Central memory CD8-positive, alpha-beta T cell (primary cell): Measurements from ENCODE around the gene IRX2.

Source experiments
- ATAC-seq: fragments of 150-1000 bp; cut with Tn5 transposase; replicated peaks from 2 replicates; pipeline ENCODE4 v1.10.0; 2022; ENCODE audit warnings: mild to moderate bottlenecking, moderate FRiP score, moderate number of reproducible peaks; ENCODE audit not compliant: poor library complexity, severe bottlenecking; ENCODE audit errors: extremely low read depth
- DNase-seq, 2 donors: peaks; one replicate each; pipeline ENCODE4 v3.0.0; 2021; ENCODE audit warnings: low spot score in 2 of 2
- H3K27ac Mint-ChIP-seq: one replicate; pipeline ENCODE4 v1.8.0; 2022; ENCODE audit warnings: low read depth, mild to moderate bottlenecking, moderate library complexity, mixed read lengths
- H3K27me3 Mint-ChIP-seq: one replicate; pipeline ENCODE4 v1.8.0; 2022; ENCODE audit warnings: mixed read lengths
- H3K36me3 Mint-ChIP-seq: one replicate; pipeline ENCODE4 v1.8.0; 2022; ENCODE audit warnings: mild to moderate bottlenecking, moderate library complexity, mixed read lengths; ENCODE audit not compliant: insufficient read depth
- H3K4me1 Mint-ChIP-seq: one replicate; pipeline ENCODE4 v1.8.0; 2022; ENCODE audit warnings: mixed read lengths
- H3K4me3 Mint-ChIP-seq: one replicate; pipeline ENCODE4 v1.8.0; 2022; ENCODE audit warnings: mild to moderate bottlenecking, moderate library complexity, mixed read lengths
- H3K9me3 Mint-ChIP-seq: one replicate; pipeline ENCODE4 v1.8.0; 2022; ENCODE audit warnings: mixed read lengths

IRX2 gene

DNA sequence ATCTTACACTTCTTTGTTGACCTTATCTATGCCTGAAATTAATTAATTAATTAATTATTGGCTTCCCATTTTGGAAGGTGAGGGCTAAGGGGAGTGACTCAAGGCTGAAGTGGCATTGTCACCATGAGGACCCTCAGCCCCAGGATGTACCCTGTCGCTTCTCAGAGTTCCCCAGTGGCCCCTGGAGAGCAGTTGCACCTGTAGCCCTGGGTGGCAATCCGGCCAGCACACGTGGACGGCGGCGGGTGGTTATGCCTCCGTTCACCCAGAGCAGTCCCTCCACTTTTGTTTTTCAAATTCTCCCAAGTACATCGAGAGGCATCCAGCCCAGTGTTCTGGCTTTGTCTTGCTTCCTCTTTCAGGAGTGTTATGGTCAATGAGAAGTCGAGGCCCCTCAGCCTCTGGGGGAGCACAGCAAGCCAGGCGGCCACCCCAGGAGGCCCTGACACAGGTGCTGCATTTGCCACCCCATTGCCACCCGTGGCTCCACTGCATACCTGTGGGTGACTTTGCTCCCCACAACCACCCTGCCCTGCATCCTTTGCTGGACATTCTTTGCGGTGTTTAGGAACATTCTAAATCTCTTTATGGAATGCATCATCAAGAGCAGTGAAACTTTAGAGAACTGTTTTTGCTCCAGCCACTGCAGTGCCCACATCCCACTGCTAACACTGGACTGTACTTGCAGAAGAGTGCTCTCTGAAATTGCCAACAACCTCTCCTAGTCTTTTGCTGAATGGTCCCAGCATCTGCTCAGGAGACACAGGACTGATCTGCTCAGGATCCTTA is 11.5 kb upstream of the IRX2 start:
- no peak for DNase-seq
- no peaks in the 10 kb centered on the region for H3K4me1 Mint-ChIP-seq
- no peak overlapping the region for H3K27ac Mint-ChIP-seq
- no peak for ATAC-seq
- H3K27me3 Mint-ChIP-seq = peaks cover 26% of the 10 kb centered on the region
- no peaks in the 10 kb centered on the region for H3K9me3 Mint-ChIP-seq
- H3K4me3 Mint-ChIP-seq = no peak overlapping the region
- H3K36me3 Mint-ChIP-seq = no peaks in the 10 kb centered on the region

DNA sequence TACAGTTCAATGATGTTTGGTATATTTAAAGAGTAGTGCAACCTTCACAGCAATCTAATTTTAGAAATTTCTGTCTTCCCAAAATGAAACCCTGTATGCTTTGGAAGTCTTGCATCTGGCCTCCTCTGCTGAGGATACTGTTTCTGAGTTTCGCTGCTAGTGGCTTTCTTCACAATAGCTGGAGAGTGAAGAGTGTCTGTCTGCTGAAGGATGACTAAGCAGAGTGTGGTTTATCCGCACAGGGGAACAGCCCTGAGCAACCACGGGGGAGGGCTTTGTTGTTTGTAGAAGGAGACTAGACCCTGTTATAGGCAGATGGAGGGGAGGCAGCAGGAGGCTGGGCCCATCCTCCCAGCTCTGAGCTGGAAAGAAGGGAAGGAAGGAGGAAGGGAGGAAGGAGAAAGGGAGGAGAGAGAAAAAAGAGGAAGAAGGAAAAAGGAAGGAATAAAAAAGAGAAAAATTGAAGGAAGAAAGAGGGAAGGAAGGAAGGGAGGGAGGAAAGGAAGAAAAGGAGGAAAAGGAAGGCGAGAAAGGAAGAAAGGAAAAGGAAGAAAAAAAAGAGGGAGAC is 10.5 kb upstream of the IRX2 start:
- Mint-ChIP-seq H3K36me3 (no peaks in the 10 kb centered on the region), H3K4me3 (no peak overlapping the region), H3K4me1 (no peaks in the 10 kb centered on the region), H3K27ac (no peak overlapping the region), H3K27me3 (peaks cover 35% of the 10 kb centered on the region), H3K9me3 (no peaks in the 10 kb centered on the region)
- ATAC-seq (no peak), DNase-seq (no peak)

DNA sequence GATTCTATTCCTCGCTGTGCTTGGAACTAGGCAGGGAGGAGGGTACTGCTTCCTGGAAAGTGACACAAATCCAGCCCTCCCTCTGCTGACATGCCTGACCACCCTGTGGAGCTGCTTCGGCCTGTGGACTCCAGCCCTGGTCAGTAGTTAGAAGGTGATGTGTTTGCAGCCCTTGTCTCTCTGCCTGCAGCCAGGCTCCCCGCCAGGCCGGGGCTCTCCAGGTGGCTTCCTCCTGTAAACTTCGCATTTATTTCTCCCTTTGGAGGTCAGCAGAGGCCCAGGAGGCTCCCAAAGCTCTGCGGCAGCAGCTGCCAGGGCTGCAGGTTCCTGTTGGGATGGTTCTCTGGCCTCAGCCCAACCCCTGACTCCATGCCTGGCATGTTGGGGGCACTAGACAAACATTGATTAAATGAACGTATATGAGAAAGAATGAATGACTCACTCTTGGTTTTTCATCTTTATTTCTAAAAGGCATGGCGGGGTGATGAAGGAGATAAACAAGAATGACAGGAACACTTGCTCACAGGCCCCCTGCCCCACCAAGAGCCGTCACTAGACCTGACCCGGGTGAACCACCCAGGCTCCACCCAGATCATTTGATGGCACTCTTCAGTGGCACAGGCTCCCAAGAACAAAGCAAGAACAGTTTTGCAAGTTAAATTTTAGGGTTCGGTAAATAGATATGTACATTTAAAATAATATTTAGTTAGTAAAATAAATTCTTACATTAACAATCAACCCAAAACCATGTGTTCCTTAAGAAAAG is 8.4 kb upstream of the IRX2 start:
- Mint-ChIP-seq H3K27me3 (peaks cover 54% of the 10 kb centered on the region), H3K4me1 (peaks cover 6% of the 10 kb centered on the region), H3K9me3 (no peaks in the 10 kb centered on the region), H3K27ac (no peak overlapping the region), H3K36me3 (peaks cover 2% of the 10 kb centered on the region), H3K4me3 (no peak overlapping the region)
- DNase-seq (no peak), ATAC-seq (no peak)

DNA sequence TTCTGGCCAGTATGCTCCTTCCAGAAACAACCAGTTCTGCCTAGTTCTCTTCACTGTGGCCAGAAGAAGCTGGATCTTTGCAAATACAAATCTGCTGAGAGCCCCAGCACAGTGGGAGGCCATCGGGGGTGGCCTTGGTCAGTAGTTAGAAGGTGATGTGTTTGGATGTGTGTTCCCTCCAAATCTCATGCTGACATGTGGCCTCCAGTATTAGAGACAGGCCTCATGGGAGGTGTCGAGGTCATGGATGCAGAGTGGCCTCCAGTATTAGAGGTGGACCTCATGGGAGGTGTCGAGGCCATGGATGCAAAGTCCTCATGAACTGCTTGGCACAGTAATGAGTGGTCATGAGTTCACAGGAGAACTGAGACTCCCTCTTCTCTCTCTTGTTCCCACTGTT is 7.6 kb upstream of the IRX2 start:
- Mint-ChIP-seq H3K27me3 (peaks cover 60% of the 10 kb centered on the region), H3K36me3 (peaks cover 2% of the 10 kb centered on the region), H3K4me1 (peaks cover 6% of the 10 kb centered on the region), H3K27ac (no peak overlapping the region), H3K9me3 (no peaks in the 10 kb centered on the region), H3K4me3 (no peak overlapping the region)
- DNase-seq (no peak), ATAC-seq (no peak)

DNA sequence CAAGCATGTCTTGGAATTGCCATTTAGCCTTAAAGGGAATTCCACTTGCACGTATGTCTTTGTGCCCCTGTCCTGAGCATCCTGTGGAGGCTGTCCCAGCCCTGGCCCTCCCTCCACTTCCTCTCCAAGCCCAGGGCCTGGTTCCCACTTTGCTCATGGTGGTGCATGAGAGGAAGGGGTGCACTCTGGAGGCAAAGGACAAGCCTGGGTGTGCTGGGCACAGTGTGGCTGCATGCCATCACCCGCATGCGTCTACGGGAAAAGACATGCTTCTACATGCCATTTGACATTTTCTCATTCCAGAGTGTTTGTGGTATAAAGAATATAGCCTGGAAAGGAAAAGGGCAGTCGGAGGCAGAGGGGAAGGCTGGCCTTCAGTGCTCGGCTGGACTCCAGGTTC is 7.2 kb upstream of the IRX2 start:
- ATAC-seq (no peak), DNase-seq (no peak)
- Mint-ChIP-seq H3K27me3 (peaks cover 65% of the 10 kb centered on the region), H3K4me3 (no peak overlapping the region), H3K4me1 (peaks cover 6% of the 10 kb centered on the region), H3K27ac (no peak overlapping the region), H3K36me3 (peaks cover 2% of the 10 kb centered on the region), H3K9me3 (no peaks in the 10 kb centered on the region)

DNA sequence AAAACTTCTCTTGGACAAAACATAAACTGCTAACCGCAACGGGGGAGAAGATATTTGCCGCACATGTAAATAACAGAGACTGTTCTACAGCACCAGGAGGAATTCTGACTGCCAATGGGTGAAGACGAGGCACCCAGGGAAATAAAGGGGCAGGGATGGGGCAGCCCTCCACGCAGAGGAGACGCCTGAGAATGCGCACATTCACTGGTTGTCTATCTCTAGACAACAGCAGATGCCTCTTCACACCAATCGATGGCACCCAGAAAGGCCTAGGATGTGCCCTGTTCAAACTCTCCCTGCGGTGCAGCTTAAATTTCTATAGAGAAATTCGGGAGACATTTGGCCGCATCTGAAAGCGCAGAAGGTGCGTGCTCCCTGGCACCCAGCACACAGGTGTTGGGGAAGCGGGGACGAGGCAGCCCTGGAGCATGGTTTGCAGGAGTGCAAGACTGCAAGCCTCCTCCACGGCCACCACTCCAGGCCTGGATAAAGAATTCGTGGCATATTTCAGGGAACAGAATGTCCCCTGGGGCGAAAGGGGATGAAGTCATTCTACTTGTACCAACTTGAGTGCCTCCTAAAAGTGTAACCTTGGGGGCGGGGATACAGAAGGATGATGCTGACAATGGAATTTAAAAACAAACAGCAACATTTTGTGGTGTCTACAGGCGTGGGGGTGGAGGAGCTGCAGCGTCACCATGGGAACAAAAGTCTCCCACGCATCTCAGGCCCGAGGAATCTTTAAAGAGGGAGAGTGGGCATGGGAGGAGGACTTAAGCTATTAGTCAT is 6.3 kb upstream of the IRX2 start:
- no peak overlapping the region for H3K27ac Mint-ChIP-seq
- H3K4me3 Mint-ChIP-seq = no peak overlapping the region
- peaks cover 73% of the 10 kb centered on the region for H3K27me3 Mint-ChIP-seq
- H3K36me3 Mint-ChIP-seq = peaks cover 2% of the 10 kb centered on the region
- peaks cover 6% of the 10 kb centered on the region for H3K4me1 Mint-ChIP-seq
- DNase-seq = peak in 1 of 2 donors; percentile 7
- H3K9me3 Mint-ChIP-seq = no peaks in the 10 kb centered on the region
- ATAC-seq = no peak

DNA sequence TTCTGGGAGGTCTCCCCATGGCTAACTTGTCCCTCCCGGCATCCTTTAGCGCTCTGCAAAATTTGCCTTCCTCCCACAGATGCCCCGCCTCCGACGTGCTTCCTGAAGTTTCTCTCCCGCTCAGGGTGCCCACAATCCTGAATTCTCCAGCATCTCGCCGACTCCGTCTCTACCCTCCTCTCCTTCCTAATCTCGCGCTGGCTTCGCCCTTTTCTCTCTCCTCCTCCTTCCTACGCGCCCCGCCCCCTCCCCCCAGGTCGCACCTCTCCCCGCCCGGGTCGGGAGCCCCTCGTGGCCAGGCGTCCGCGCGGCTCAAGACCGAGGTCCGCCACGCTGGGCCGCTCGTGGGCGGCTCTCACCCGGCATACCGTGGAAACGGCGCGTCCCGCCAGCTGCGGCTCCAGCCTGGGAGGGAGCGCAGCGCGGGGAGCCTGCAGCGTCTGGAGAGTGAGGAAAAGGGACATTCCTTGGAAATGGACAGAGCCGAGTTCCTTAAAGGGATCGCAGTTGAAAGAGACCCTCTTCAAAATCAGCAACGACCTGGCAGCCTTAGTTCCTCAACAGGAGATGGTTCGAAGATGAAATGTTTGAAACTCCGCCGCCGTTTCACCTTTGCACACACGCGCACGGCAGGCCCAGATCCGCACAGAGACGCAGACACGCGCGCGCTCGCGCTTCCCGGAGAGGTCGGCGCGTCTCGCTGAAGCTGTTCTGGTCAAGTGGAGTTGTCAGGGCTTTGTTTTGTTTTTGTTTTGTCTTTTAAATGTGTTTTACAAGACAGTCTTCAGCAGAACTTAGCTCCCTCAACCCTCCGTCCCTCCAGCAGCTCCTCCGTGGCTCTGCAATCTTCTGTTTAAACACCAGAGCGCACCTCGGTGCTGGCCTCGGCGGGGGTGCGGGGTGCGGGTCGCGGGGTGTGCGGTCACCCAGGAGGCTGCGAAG is 5.0 kb upstream of the IRX2 start:
- peaks cover 68% of the 10 kb centered on the region for H3K27me3 Mint-ChIP-seq
- no peak for DNase-seq

DNA sequence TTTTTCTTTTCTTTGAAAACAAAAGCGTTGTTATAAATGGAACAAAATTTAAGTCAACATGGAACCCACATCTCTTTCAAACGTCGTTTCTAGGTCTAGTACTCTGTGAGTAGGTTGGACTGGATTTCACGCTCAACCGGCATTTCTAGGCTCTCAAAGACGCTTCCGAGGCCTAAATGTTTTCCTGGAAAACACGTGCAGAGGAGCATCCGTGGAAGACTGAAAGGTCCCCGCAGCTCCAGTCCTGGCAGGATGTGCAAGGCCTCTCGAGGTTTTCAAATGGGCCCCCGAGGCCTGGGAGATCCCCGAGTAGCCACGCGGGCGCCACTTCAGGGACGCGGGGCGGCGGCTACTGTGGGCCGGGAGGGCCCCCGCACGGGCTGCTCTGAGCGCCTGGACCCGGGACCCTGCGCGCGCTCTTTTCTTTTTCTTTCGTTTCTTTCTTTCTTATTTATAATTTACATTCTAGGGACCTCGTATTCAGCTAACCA is 4.2 kb upstream of the IRX2 start:
- Mint-ChIP-seq H3K4me1 (peaks cover 6% of the 10 kb centered on the region), H3K27ac (no peak overlapping the region)
- peak in 1 of 2 donors; percentile 8 for DNase-seq

More for the DNA sequence above, 5.0 kb upstream of the IRX2 start:
- ATAC-seq = no peak
- H3K27ac Mint-ChIP-seq = no peak overlapping the region
- H3K36me3 Mint-ChIP-seq = peaks cover 2% of the 10 kb centered on the region
- H3K4me1 Mint-ChIP-seq = peaks cover 6% of the 10 kb centered on the region
- H3K4me3 Mint-ChIP-seq = no peak overlapping the region
- H3K9me3 Mint-ChIP-seq = no peaks in the 10 kb centered on the region

DNA sequence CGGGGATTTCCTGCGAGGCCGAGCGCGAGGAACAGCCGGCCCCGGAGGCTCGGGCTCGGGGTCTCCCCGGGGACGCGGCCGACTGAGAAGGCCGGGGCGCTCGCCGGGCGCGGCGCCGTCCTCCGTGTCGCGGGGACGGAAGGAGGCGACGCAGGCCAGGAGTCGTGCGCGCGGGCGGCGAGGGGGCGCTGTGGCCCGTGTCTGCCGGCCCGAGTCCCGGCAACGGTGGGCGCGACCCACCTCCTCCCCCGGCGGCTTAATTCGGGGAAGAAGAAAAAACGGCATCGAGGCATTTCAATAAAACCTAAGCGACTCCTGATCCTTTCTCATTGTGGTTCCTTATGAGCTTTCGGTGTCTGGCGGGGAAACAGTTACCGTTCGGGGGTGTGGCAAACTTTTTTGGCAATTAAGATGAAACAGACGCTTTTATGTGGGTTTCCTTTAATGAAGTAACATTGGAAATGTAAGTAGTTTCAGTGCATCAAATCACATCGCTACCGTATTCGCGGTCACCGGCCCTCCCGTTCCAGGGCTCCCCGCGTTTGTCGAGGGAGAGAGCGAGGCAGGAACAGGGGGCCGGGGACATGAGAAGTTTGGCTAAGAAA is 3.7 kb upstream of the IRX2 start:
- Mint-ChIP-seq H3K9me3 (no peaks in the 10 kb centered on the region), H3K36me3 (peaks cover 2% of the 10 kb centered on the region), H3K4me1 (peaks cover 6% of the 10 kb centered on the region), H3K27me3 (peaks cover 69% of the 10 kb centered on the region), H3K27ac (no peak overlapping the region), H3K4me3 (no peak overlapping the region)
- DNase-seq = peak in 1 of 2 donors; percentile 0
- no peak for ATAC-seq

More for the DNA sequence above, 4.2 kb upstream of the IRX2 start:
- ATAC-seq = no peak
- no peaks in the 10 kb centered on the region for H3K9me3 Mint-ChIP-seq
- peaks cover 67% of the 10 kb centered on the region for H3K27me3 Mint-ChIP-seq
- H3K36me3 Mint-ChIP-seq = peaks cover 2% of the 10 kb centered on the region
- H3K4me3 Mint-ChIP-seq = no peak overlapping the region

DNA sequence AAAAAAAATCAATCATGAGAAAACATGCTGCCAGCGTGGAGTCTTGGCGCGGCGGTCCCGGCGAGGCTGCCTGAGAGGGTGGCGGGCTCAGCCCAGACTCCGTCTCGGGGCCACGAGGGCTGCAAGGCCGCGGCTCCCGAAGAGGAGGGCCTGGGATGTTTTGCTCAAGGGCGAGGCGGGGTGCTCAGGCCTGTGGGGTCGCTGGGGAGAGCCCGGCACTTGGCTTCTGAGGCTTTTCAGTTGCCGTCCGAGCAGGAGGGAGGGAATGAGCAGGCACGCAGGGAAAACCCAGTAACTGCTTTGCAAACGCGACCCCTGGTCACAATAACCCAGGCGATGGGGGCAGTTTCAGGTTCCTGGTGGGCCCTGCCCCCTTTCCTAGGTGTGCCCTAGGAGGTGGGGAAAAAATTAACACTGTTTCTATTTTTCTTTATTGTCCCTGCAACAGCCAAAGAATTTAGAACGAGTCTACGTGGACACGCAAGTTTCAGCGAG is 3.2 kb upstream of the IRX2 start:
- no peak for DNase-seq
- H3K27ac Mint-ChIP-seq = no peak overlapping the region
- peaks cover 2% of the 10 kb centered on the region for H3K36me3 Mint-ChIP-seq
- no peak for ATAC-seq
- H3K4me3 Mint-ChIP-seq = no peak overlapping the region
- peaks cover 72% of the 10 kb centered on the region for H3K27me3 Mint-ChIP-seq
- H3K9me3 Mint-ChIP-seq = no peaks in the 10 kb centered on the region
- peaks cover 6% of the 10 kb centered on the region for H3K4me1 Mint-ChIP-seq
